Measurements from ENCODE around the gene OR13C8.
"Not testable (repeated sequence)": the region's sequence is repeated elsewhere in the genome, so short reads cannot be mapped to it uniquely, and the experiment has no call there.

DNA sequence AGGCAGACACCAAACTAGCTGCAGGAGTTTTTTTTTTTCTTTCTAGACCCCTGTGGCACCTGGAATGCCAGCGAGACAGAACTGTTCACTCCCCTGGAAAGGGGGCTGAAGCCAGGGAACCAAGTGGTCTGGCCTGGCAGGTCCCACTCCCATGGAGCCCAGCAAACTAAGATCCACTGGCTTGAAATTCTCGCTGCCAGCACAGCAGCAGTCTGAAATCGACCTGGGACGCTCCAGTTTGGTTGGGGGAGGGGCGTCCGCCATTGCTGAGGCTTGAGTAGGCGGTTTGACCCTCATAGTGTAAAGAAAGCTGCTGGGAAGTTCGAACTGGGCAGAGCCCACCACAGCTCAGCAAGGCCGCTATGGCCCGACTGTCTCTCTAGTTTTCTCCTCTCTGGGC, 48.7 kb upstream of the OR13C8 start:
- TF ChIP-seq POLR2A (IDR thresholded peaks at IDR 0.05; ENCODE audit: low read length); GATA1 (IDR thresholded peaks at IDR 0.05; ENCODE audit: low read depth, low read length): not testable (repeated sequence)

All from erythroblast (primary cell).